IMR-90 (cell line): ENCODE results near the gene PLSCR3. TPM values are rescaled to one million over a fixed set of nuclear protein-coding genes. Genes with fewer than 3 reads are reported as not detected.

Experiments
- ATAC-seq: fragments of 200-7000 bp; cut with Tn5 transposase; 2 replicates; pipeline ENCODE4 v1.9.1; 2020; ENCODE audit warnings: low read depth, mild to moderate bottlenecking, moderate library complexity
- BruUV-seq: library from RNA; stranded (reverse); fragments of 400-500 nt; replicated peaks from 2 replicates; lab custom pipeline; 2021; lab: Mats Ljungman, UMichigan
- CTCF ChIA-PET: fragments of 300-600 bp; formaldehyde crosslinking; extraction: SDS; loops from one replicate; lab custom pipeline; 2021; ENCODE audit warnings: antibody characterized with exemption; lab: Yijun Ruan, JAX
- POLR2A ChIA-PET: fragments of 300-600 bp; sonication (Branson Sonifier 250); formaldehyde crosslinking; loops from one replicate; lab custom pipeline; 2022; ENCODE audit warnings: antibody characterized with exemption; ENCODE audit not compliant: unreplicated experiment; lab: Charles Lee
- DNase-seq: peaks from one replicate; pipeline ENCODE4 v3.0.0; 2013
- H2AFZ ChIP-seq: replicated peaks from 2 replicates; pipeline ENCODE3; 2013; ENCODE audit warnings: low read length, mild to moderate bottlenecking; ENCODE audit not compliant: poor library complexity
- H2AK5ac ChIP-seq: 2 replicates; pipeline ENCODE4 v1.6.1; 2013; ENCODE audit warnings: low read depth, low read length, inconsistent platforms
- H2AK9ac ChIP-seq: replicated peaks from 2 replicates; pipeline ENCODE3; 2013; ENCODE audit warnings: mild to moderate bottlenecking, low read depth, low read length, moderate library complexity; ENCODE audit not compliant: poor library complexity
- H2BK120ac ChIP-seq: 2 replicates; pipeline ENCODE4 v1.6.1; 2013; ENCODE audit warnings: low read depth, low read length, inconsistent platforms
- H2BK15ac ChIP-seq: 3 replicates; pipeline ENCODE4 v1.6.1; 2013; ENCODE audit warnings: low read depth, low read length, inconsistent platforms
- H2BK20ac ChIP-seq: 2 replicates; pipeline ENCODE4 v1.6.1; 2013; ENCODE audit warnings: low read depth, mild to moderate bottlenecking, inconsistent platforms, low read length, moderate library complexity
- H2BK5ac ChIP-seq: 2 replicates; pipeline ENCODE4 v1.6.1; 2013; ENCODE audit warnings: mild to moderate bottlenecking, low read depth, low read length, inconsistent platforms; ENCODE audit not compliant: poor library complexity, severe bottlenecking
- H3K14ac ChIP-seq: replicated peaks from 2 replicates; pipeline ENCODE4 v1.6.1; 2013; ENCODE audit warnings: low read depth, low read length, inconsistent platforms
- H3K18ac ChIP-seq: 2 replicates; pipeline ENCODE4 v1.6.1; 2013; ENCODE audit warnings: low read depth, low read length, control low read depth
- H3K23ac ChIP-seq: 2 replicates; pipeline ENCODE4 v1.6.1; 2013; ENCODE audit warnings: low read depth, low read length, inconsistent platforms
- H3K27ac ChIP-seq: 2 replicates; pipeline ENCODE4 v1.5.1; 2013; ENCODE audit warnings: mild to moderate bottlenecking, control low read depth, low read length; ENCODE audit not compliant: insufficient read depth
- H3K27me3 ChIP-seq: 2 replicates; pipeline ENCODE4 v1.6.1; 2013; ENCODE audit warnings: low read length; ENCODE audit not compliant: control insufficient read depth, insufficient read depth
- H3K36me3 ChIP-seq: 2 replicates; pipeline ENCODE4 v1.6.1; 2013; ENCODE audit warnings: low read length, mixed read lengths; ENCODE audit not compliant: control insufficient read depth, insufficient read depth
- H3K4ac ChIP-seq: 2 replicates; pipeline ENCODE4 v1.6.1; 2013; ENCODE audit warnings: low read depth, low read length, inconsistent platforms
- H3K4me1 ChIP-seq: 2 replicates; pipeline ENCODE4 v1.6.1; 2013; ENCODE audit warnings: low read length, mixed read lengths; ENCODE audit not compliant: control insufficient read depth, insufficient read depth
- H3K4me2 ChIP-seq: 2 replicates; pipeline ENCODE4 v1.6.1; 2013; ENCODE audit warnings: low read depth, mild to moderate bottlenecking, control low read depth, low read length, moderate library complexity
- H3K4me3 ChIP-seq: 2 replicates; pipeline ENCODE4 v1.5.1; 2013; ENCODE audit warnings: low read depth, mild to moderate bottlenecking, control low read depth, low read length, moderate library complexity; ENCODE audit not compliant: insufficient read depth
- H3K56ac ChIP-seq: 2 replicates; pipeline ENCODE4 v1.6.1; 2013; ENCODE audit warnings: low read length, inconsistent platforms; ENCODE audit not compliant: insufficient read depth; ENCODE audit errors: extremely low read depth
- H3K79me1 ChIP-seq, 2 experiments: 2 replicates each; pipeline ENCODE4 v1.6.1; 2013; ENCODE audit warnings: low read length in 2 of 2, inconsistent platforms in 1 of 2, low read depth in 1 of 2
- H3K9ac ChIP-seq: 2 replicates; pipeline ENCODE4 v1.6.1; 2013; ENCODE audit warnings: low read depth, low read length, control low read depth
- H3K9me1 ChIP-seq: 2 replicates; pipeline ENCODE4 v1.6.1; 2013; ENCODE audit warnings: low read length, inconsistent platforms; ENCODE audit not compliant: insufficient read depth
- H3K9me3 ChIP-seq: 2 replicates; pipeline ENCODE4 v1.6.1; 2013; ENCODE audit warnings: low read length; ENCODE audit not compliant: control insufficient read depth, insufficient read depth
- H4K20me1 ChIP-seq: 2 replicates; pipeline ENCODE4 v1.6.1; 2013; ENCODE audit warnings: low read length, inconsistent platforms; ENCODE audit not compliant: insufficient read depth
- H4K5ac ChIP-seq: 2 replicates; pipeline ENCODE4 v1.6.1; 2013; ENCODE audit warnings: mild to moderate bottlenecking, low read depth, low read length, control low read depth
- H4K8ac ChIP-seq, 2 experiments: 2 replicates each; pipeline ENCODE4 v1.6.1; 2013; ENCODE audit warnings: low read depth in 2 of 2, low read length in 2 of 2, control low read depth in 1 of 2, inconsistent platforms in 1 of 2
- H4K91ac ChIP-seq: 2 replicates; pipeline ENCODE4 v1.6.1; 2013; ENCODE audit warnings: low read depth, low read length, inconsistent platforms; ENCODE audit not compliant: insufficient read depth
- CEBPB ChIP-seq: IDR thresholded peaks from 2 replicates; pipeline ENCODE4 v1.6.1; 2012; ENCODE audit warnings: low read depth, low read length, improper control_type of control experiment
- CTCF ChIP-seq: conservative IDR thresholded peaks from 2 replicates; pipeline ENCODE4 v1.5.1; 2012; ENCODE audit warnings: mild to moderate bottlenecking, low read depth, low read length, improper control_type of control experiment
- FOS ChIP-seq: fragments of 150-350 bp; IDR thresholded peaks from 2 replicates; pipeline ENCODE4 v1.6.1; 2016; ENCODE audit warnings: low read depth, low read length
- MAZ ChIP-seq: IDR thresholded peaks from 2 replicates; pipeline ENCODE4 v1.6.1; 2012; ENCODE audit warnings: low read depth, mild to moderate bottlenecking, low read length, improper control_type of control experiment, moderate library complexity, borderline replicate concordance
- MXI1 ChIP-seq: IDR thresholded peaks from 2 replicates; pipeline ENCODE4 v1.6.1; 2012; ENCODE audit warnings: low read depth, mild to moderate bottlenecking, low read length, moderate library complexity, borderline replicate concordance
- USF2 ChIP-seq: fragments of 150-350 bp; IDR thresholded peaks from 2 replicates; pipeline ENCODE4 v1.6.1; 2017; ENCODE audit warnings: mild to moderate bottlenecking, antibody characterized with exemption, low read length, low read depth
- WGBS, 2 experiments: methylation state at CpG; one replicate each; pipeline versions ENCODE4 v1.1.5 to v1.1.7; 2013; ENCODE audit warnings: missing lambda C conversion rate in 2 of 2; ENCODE audit not compliant: insufficient read length in 1 of 2; ENCODE audit errors: extremely low coverage in 2 of 2; 5-methylcytosine and 5-hydroxymethylcytosine counted together
- dilution Hi-C: fragments of 300-500 bp; cut with HindIII; formaldehyde crosslinking; loops from one replicate; pipeline ENCODE4 v1.14.3; 2018; ENCODE audit warnings: low sequenced_read_pairs; ENCODE audit not compliant: unreplicated experiment
- in situ Hi-C: fragments of 300-500 bp; cut with MboI; formaldehyde crosslinking; loops from 3 replicates; pipeline ENCODE4 v1.14.3; 2019; ENCODE audit warnings: low sequenced_read_pairs, inconsistent platforms, mixed read lengths
- intact Hi-C: fragments of 100-400 bp; cut with micrococcal nuclease; formaldehyde crosslinking; loops from 2 replicates; pipeline ENCODE4 v1.10.0; 2022
- polyA plus RNA-seq, 3 experiments: library from polyadenylated mRNA; depleted of rRNA; stranded (reverse); fragments of >200 nt; gene quantifications; 2 replicates each; pipeline ENCODE4 v1.2.3, GENCODE V29; 2012; ENCODE audit warnings: low replicate concordance in 1 of 3
- total RNA-seq: library from RNA; depleted of rRNA; stranded (reverse); fragments of >200 nt; gene quantifications from 2 replicates; pipeline ENCODE4 v1.2.3, GENCODE V29; 2012

The PLSCR3 gene
- total and polyA plus RNA-seq, 2 of the 4 experiments (the other 2 are of a cell fraction) = 6.1 to 116 TPM

- no peaks in the 10 kb centered on the region for H3K79me1 ChIP-seq
- no peak overlapping the region for H4K5ac ChIP-seq
- no peak overlapping the region for H3K9ac ChIP-seq
- ATAC-seq (no peak), DNase-seq (no peak)
- 92% methylated on average over 19 of the region's 33 CpGs; no CpG with 5 or more reads in 1 of the 2 experiments for WGBS, 2 experiments
- dilution Hi-C loops = no loop called here
- no peak overlapping the region for H3K4ac ChIP-seq
- TF ChIP-seq MXI1 = no peak
- no peak for TF ChIP-seq FOS
- TF ChIP-seq MAZ = no peak
- no peak for TF ChIP-seq USF2
- TF ChIP-seq CTCF = no peak
- no peak for TF ChIP-seq CEBPB
- H3K18ac ChIP-seq = no peak overlapping the region
- H3K56ac ChIP-seq = no peak overlapping the region
- H3K14ac ChIP-seq = no peak overlapping the region
- H4K8ac ChIP-seq = no peak overlapping the region
- no peaks in the 10 kb centered on the region for H3K4me1 ChIP-seq
- no peak overlapping the region for H3K23ac ChIP-seq
- H2BK20ac ChIP-seq = no peak overlapping the region
- no peak overlapping the region for H2AFZ ChIP-seq
- H3K36me3 ChIP-seq = no peaks in the 10 kb centered on the region
- H3K9me3 ChIP-seq = no peaks in the 10 kb centered on the region
- H2AK5ac ChIP-seq = no peak overlapping the region
- ChIA-PET POLR2A (interaction anchor here (0.6 kb wide), 1 partner anchor 75 kb away, joined by 3 read pairs; no protein-coding TSS in a partner anchor), CTCF (no interaction called here)
- 0 out of 2 replicates have a peak, but pooled peaks cover 3% of the 10 kb centered on the region for H3K9me1 ChIP-seq
- no peak overlapping the region for H3K4me3 ChIP-seq
- in situ Hi-C loops = no loop called here
- no peak overlapping the region for H2BK120ac ChIP-seq
- intact Hi-C loops = no loop called here
- BruUV-seq = no TSS peak
- peaks cover 2% of the 10 kb centered on the region; the same call in 1 of the 2 replicates for H3K27me3 ChIP-seq
- H2BK15ac ChIP-seq = no peak overlapping the region
- no peak overlapping the region for H3K4me2 ChIP-seq
- H2BK5ac ChIP-seq = no peak overlapping the region
- H2AK9ac ChIP-seq = no peak overlapping the region
- no peak overlapping the region for H3K27ac ChIP-seq
- H4K91ac ChIP-seq = no peak overlapping the region
- H4K20me1 ChIP-seq = no peaks in the 10 kb centered on the region
Observed at GRCh38 chr17:7426203-7426863, 32.0 kb upstream of the PLSCR3 start.
